BLaER1 treated with 17β-estradiol and CSF1 and Interleukin-3, amounts not matched to agents 10 nM and 100 nM (cell line): Measurements from ENCODE around the gene EPSTI1.

Experiments used
- H3K27ac ChIP-seq, 11 experiments: shearing (Covaris generic); formaldehyde crosslinking; 2 replicates each; pipeline ENCODE4 v1.8.1; 2022
- H3K27me3 ChIP-seq, 11 experiments: shearing (Covaris generic); formaldehyde crosslinking; 2 replicates each; pipeline ENCODE4 v1.8.1; 2022
- H3K36me3 ChIP-seq, 11 experiments: shearing (Covaris generic); formaldehyde crosslinking; 2 replicates each; pipeline ENCODE4 v1.8.1; 2022
- H3K4me1 ChIP-seq, 10 experiments: shearing (Covaris generic); formaldehyde crosslinking; 2 replicates each; pipeline ENCODE4 v1.8.1; 2022
- H3K4me2 ChIP-seq, 11 experiments: shearing (Covaris generic); formaldehyde crosslinking; 2 replicates each; pipeline ENCODE4 v1.8.1; 2022
- H3K4me3 ChIP-seq, 10 experiments: shearing (Covaris generic); formaldehyde crosslinking; 2 replicates each; pipeline ENCODE4 v1.8.1; 2022
- H3K9ac ChIP-seq, 11 experiments: shearing (Covaris generic); formaldehyde crosslinking; 2 replicates each; pipeline ENCODE4 v1.8.1; 2022
- H3K9me3 ChIP-seq, 11 experiments: shearing (Covaris generic); formaldehyde crosslinking; replicated peaks in 1 of 11; 2 replicates each; pipeline ENCODE4 v1.8.1; 2022
- H4K20me1 ChIP-seq, 11 experiments: shearing (Covaris generic); formaldehyde crosslinking; 2 replicates each; pipeline ENCODE4 v1.8.1; 2022
- Cebpa-rat ChIP-seq, 11 experiments: shearing (Covaris generic); IDR thresholded peaks; 2 replicates each; pipeline ENCODE4 v1.8.1; 2022

The EPSTI1 gene

GRCh38 chr13:43008596-43008995 lies 16.6 kb upstream of the EPSTI1 start:
- H3K4me3 ChIP-seq = no peak overlapping the region
- H3K9ac ChIP-seq = no peak overlapping the region
- no peaks in the 10 kb centered on the region for H3K4me1 ChIP-seq
- no peaks in the 10 kb centered on the region for H4K20me1 ChIP-seq
- no peak for TF ChIP-seq Cebpa-rat (IDR thresholded peaks at IDR 0.05)
- no peaks in the 10 kb centered on the region for H3K9me3 ChIP-seq
- H3K4me2 ChIP-seq = no peak overlapping the region
- H3K27ac ChIP-seq = no peak overlapping the region
- H3K36me3 ChIP-seq = no peaks in the 10 kb centered on the region
- no peaks in the 10 kb centered on the region for H3K27me3 ChIP-seq

- no peak for TF ChIP-seq Cebpa-rat (IDR thresholded peaks at IDR 0.05)
These were observed 15.0 kb upstream of the EPSTI1 start for GRCh38 chr13:43006893-43007631.

GRCh38 chr13:43005460-43006236 lies 13.6 kb upstream of the EPSTI1 start:
- H3K27me3 ChIP-seq = no peaks in the 10 kb centered on the region
- H3K27ac ChIP-seq = no peak overlapping the region
- no peaks in the 10 kb centered on the region for H3K36me3 ChIP-seq
- TF ChIP-seq Cebpa-rat (IDR thresholded peaks at IDR 0.05) = peak in 1 of 11 experiments; percentile 44; a peak in 1 of 22 replicates
- H3K4me1 ChIP-seq = peaks cover 0 to 6% (median 0%) of the 10 kb centered on the region in 10 experiments; a peak in 2 of 20 replicates
- H3K9me3 ChIP-seq = peaks cover 0 to 7% (median 0%) of the 10 kb centered on the region in 11 experiments; a peak in 9 of 22 replicates
- no peak overlapping the region for H3K4me3 ChIP-seq
- no peaks in the 10 kb centered on the region for H4K20me1 ChIP-seq
- no peak overlapping the region for H3K9ac ChIP-seq
- no peak overlapping the region for H3K4me2 ChIP-seq

More at GRCh38 chr13:43006893-43007631, 15.0 kb upstream of the EPSTI1 start:
- Histone ChIP-seq H3K4me3 (no peak overlapping the region), H3K4me1 (peaks cover 0 to 3% (median 0%) of the 10 kb centered on the region in 10 experiments; a peak in 2 of 20 replicates), H3K9me3 (peaks cover 0 to 7% (median 0%) of the 10 kb centered on the region in 11 experiments; a peak in 9 of 22 replicates), H3K36me3 (no peaks in the 10 kb centered on the region), H3K4me2 (no peak overlapping the region), H3K27me3 (no peaks in the 10 kb centered on the region), H3K27ac (no peak overlapping the region), H4K20me1 (no peaks in the 10 kb centered on the region), H3K9ac (no peak overlapping the region)

- H3K4me3 ChIP-seq = no peak overlapping the region
- no peak overlapping the region for H3K27ac ChIP-seq
- H3K4me1 ChIP-seq = peaks cover 0 to 6% (median 0%) of the 10 kb centered on the region in 10 experiments; a peak in 2 of 20 replicates
- H3K36me3 ChIP-seq = no peaks in the 10 kb centered on the region
- peaks cover 0 to 7% (median 0%) of the 10 kb centered on the region in 11 experiments; a peak in 9 of 22 replicates for H3K9me3 ChIP-seq
- no peaks in the 10 kb centered on the region for H4K20me1 ChIP-seq
- H3K9ac ChIP-seq = no peak overlapping the region
- TF ChIP-seq Cebpa-rat (IDR thresholded peaks at IDR 0.05) = no peak
- H3K4me2 ChIP-seq = no peak overlapping the region
- H3K27me3 ChIP-seq = no peaks in the 10 kb centered on the region
These were observed 11.7 kb upstream of the EPSTI1 start for GRCh38 chr13:43003729-43004128.

- no peak overlapping the region for H3K4me2 ChIP-seq
- no peaks in the 10 kb centered on the region for H4K20me1 ChIP-seq
- no peak overlapping the region for H3K9ac ChIP-seq
- peaks cover 0 to 6% (median 0%) of the 10 kb centered on the region in 10 experiments; a peak in 2 of 20 replicates for H3K4me1 ChIP-seq
- TF ChIP-seq Cebpa-rat (IDR thresholded peaks at IDR 0.05) = no peak
- H3K9me3 ChIP-seq = peaks cover 0 to 7% (median 0%) of the 10 kb centered on the region in 11 experiments; a peak in 9 of 22 replicates
- H3K4me3 ChIP-seq = no peak overlapping the region
- H3K36me3 ChIP-seq = no peaks in the 10 kb centered on the region
- H3K27me3 ChIP-seq = no peaks in the 10 kb centered on the region
- no peak overlapping the region for H3K27ac ChIP-seq
These were observed 11.0 kb upstream of the EPSTI1 start for GRCh38 chr13:43003010-43003409.

- Histone ChIP-seq H4K20me1 (no peaks in the 10 kb centered on the region), H3K9me3 (peaks cover 0 to 7% (median 0%) of the 10 kb centered on the region in 11 experiments; a peak in 9 of 22 replicates), H3K27ac (no peak overlapping the region), H3K4me1 (peaks cover 0 to 6% (median 0%) of the 10 kb centered on the region in 10 experiments; a peak in 2 of 20 replicates), H3K27me3 (no peaks in the 10 kb centered on the region), H3K4me3 (no peak overlapping the region), H3K36me3 (no peaks in the 10 kb centered on the region), H3K9ac (no peak overlapping the region), H3K4me2 (0 out of 22 replicates have a peak overlapping the region, but pooled peaks of 3 of the 11 experiments have one; percentile 1 to 13 (median 3))
- TF ChIP-seq Cebpa-rat (IDR thresholded peaks at IDR 0.05) = no peak
These were observed 10.0 kb upstream of the EPSTI1 start for GRCh38 chr13:43002021-43002420.

- no peaks in the 10 kb centered on the region for H4K20me1 ChIP-seq
- no peak overlapping the region for H3K4me3 ChIP-seq
- H3K4me1 ChIP-seq = peaks cover 0 to 6% (median 0%) of the 10 kb centered on the region in 10 experiments; a peak in 5 of 20 replicates
- H3K27ac ChIP-seq = no peak overlapping the region
- no peak overlapping the region for H3K9ac ChIP-seq
- peaks cover 0 to 7% (median 0%) of the 10 kb centered on the region in 11 experiments; a peak in 9 of 22 replicates for H3K9me3 ChIP-seq
- no peaks in the 10 kb centered on the region for H3K36me3 ChIP-seq
- no peak for TF ChIP-seq Cebpa-rat (IDR thresholded peaks at IDR 0.05)
- H3K27me3 ChIP-seq = no peaks in the 10 kb centered on the region
- no peak overlapping the region for H3K4me2 ChIP-seq
These were observed 8.6 kb upstream of the EPSTI1 start for GRCh38 chr13:43000676-43001075.

DNA sequence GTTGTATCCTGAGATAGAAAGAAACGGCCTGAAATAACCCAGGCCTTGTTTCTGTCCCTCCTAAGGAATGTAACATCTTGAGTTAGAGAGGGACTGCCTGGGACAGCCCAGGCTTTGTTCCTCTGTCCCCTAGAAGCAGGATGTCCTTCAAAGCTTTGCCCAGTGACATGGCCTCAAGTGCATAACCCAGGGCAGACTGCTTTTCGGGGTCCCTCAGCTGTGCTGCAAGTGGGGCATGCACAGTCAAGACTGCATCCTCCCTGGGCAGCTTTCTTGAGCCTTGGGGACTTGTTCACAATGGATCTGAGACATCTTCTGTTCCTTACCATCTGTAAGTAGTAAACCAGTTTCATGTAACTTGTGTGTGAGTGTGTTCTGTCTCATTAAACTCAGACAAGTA lies 7.5 kb upstream of the EPSTI1 start:
- no peak overlapping the region for H3K4me2 ChIP-seq
- no peaks in the 10 kb centered on the region for H3K27me3 ChIP-seq
- no peaks in the 10 kb centered on the region for H4K20me1 ChIP-seq
- H3K9me3 ChIP-seq = peaks cover 0 to 7% (median 0%) of the 10 kb centered on the region in 11 experiments; a peak in 9 of 22 replicates
- no peak overlapping the region for H3K27ac ChIP-seq
- H3K36me3 ChIP-seq = no peaks in the 10 kb centered on the region
- no peak overlapping the region for H3K9ac ChIP-seq
- H3K4me3 ChIP-seq = no peak overlapping the region
- TF ChIP-seq Cebpa-rat (IDR thresholded peaks at IDR 0.05) = no peak
- peaks cover 0 to 6% (median 0%) of the 10 kb centered on the region in 10 experiments; a peak in 5 of 20 replicates for H3K4me1 ChIP-seq

DNA sequence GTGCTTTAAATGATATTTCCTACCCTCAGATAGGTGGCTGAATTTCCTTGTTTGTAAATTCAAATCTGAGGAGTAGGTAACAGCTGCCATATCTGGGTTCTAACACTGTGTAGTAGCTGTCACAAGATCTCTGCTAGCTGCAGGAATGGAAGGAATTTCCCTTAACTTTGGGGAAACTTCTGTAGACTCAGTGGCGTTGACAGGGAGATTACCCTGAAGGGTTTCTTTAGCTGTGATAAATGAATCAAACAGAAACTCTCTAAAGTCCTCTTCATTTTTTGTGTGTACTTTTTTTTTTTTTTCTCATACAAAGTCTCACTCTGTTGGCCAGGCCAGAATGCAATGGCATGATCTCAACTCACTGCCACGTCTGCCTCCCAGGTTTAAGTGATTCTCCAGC lies 5.3 kb upstream of the EPSTI1 start:
- Histone ChIP-seq H3K27ac (no peak overlapping the region), H3K4me3 (no peak overlapping the region), H3K36me3 (no peaks in the 10 kb centered on the region), H4K20me1 (no peaks in the 10 kb centered on the region), H3K9ac (no peak overlapping the region), H3K9me3 (peaks cover 0 to 3% (median 0%) of the 10 kb centered on the region in 11 experiments; a peak in 4 of 22 replicates), H3K4me1 (peaks cover 2 to 13% (median 7%) of the 10 kb centered on the region in 10 experiments; a peak in 16 of 20 replicates), H3K27me3 (no peaks in the 10 kb centered on the region), H3K4me2 (no peak overlapping the region)
- TF ChIP-seq Cebpa-rat (IDR thresholded peaks at IDR 0.05) = no peak
